HG02610 (cell line): ENCODE measurements around the gene CLIP3.

Experiments
- ATAC-seq: cut with Tn5 transposase; IDR thresholded peaks from one replicate; pipeline ENCODE4 v1.9.1; 2021; ENCODE audit warnings: mild to moderate bottlenecking, moderate library complexity; ENCODE audit not compliant: unreplicated experiment

The CLIP3 gene

DNA sequence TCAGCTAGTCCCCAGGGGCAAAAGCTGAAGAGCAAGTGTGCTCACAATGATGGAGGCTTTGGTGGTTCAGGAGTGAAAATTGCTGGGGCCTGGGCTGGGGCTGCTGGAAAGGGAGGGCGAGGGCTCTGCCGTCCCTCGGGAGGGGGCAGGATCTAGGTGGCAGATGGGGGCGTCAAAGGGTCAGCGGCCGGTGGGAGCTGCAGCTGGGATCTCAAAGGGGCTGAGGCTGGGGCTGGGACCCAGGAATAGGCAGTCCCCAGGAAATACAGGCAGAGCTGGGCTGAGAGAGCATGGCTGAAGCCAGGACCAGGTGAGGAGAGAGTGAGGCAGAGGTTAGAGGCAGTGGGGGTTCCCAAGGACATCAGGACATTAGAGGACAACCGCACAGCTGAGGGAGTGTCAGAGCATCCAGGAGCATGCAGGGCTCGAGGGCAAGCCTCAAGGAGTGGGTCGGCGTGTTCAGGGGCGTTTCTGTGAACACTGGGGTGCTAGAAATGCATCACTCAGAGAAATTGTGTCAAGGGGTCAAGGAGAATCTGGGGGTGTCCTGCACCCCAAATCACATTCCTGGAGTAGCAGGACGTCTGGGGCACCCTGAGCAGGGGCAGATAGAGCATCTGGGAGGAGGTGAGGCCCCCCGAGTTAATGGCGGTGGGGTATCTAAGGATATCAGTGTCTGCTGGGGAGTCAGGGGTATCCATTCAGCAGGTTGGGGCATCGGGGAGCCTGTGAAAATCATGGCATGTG is 22.9 kb downstream of the CLIP3 start:
- no peak for ATAC-seq

DNA sequence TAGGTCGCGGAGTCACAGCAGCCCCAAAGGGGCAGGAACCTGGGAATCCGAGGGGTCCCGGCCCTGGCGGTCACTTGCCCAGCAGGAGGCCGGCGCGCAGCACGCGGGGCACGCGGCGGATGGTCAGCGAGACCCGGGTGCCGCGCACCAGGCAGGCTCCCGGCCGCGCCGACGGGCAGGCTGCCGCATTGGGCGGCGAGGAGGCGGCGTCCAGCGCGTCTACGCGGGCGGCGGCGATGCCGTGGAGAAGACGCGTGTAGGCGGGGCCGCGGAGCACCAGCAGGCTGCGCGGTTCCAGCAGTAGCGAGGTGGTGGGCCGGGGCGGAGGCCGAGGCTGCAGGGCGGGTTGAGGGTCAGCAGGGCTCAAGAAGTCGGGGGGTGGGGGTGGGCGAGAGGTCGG is 23.5 kb downstream of the CLIP3 start:
- no peak for ATAC-seq

DNA sequence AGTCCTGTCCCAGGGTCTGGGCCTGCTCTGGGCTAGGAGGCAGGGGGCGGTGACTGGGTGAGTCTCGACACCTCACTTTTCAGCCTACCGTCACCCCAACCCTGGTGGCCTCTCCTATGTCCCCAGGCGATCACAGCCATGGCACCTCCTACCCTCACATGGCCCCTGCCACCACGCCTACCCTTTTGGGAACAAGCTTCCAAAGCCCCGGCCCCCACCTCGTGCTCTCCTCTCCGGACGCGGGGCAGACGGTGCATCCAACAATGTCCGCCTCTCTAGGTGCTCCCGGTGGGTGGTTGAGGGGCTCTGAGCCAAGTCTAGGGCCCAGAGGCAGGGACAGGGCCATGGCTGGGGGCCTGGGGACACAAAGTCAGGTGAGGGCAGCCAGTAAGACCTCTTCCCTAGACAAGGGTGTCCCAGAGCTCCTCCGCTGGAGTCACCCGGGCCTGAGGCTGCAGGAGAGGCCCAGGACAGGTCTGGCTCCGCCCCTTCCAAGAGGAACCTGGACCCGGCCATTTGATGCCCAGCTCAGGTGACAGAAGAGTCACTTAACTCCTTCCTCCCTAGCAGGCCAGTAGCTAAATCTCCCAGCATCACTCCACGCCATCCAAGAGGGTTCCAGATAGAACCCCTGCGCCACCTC is 24.2 kb downstream of the CLIP3 start, which contains the start of gene SYNE4:
Gene SYNE4 (minus strand): TSS at position 478 of the 643 bp plus-strand sequence. CDS start 132 bp downstream, at position 346.
- ATAC-seq, result no peak

DNA sequence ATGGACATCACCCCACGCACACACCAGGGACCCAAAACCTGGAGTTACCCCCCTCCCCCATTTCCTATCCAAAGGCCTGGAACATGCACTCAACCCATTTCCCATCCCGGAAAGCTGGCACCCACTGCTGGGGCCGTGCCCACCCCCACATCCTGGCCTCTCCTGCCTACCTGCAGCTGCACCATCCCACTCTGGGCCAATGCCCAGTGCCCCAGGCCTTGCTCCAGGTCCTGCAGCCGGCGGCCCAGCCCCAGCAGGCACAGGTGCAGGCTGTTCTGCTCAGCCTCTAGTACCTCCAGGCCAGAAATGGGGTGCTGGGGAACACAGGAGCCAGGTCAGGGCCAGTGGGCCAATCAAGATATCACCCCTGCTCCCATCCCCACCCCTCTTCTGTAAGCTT is 25.7 kb downstream of the CLIP3 start:
- no peak for ATAC-seq

DNA sequence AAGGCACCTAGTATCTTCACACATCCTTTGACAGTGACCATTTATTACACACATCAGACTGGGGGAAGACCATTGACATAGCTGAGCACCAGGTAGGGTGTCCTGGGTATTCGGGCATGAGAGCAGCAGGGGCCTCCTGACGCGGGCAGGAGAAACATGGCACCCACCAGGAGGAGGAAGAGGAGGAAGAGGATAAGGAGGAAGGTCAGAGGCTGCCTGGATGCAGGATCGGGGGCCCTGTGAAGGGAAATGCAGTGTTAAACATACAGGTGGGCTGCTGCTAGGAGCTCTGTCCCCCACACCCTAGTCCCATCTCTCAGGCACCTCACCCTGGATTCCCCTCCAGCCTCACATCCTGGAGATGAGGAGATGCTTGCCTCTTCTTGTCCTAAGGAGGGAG is 29.4 kb downstream of the CLIP3 start:
- no peak for ATAC-seq

DNA sequence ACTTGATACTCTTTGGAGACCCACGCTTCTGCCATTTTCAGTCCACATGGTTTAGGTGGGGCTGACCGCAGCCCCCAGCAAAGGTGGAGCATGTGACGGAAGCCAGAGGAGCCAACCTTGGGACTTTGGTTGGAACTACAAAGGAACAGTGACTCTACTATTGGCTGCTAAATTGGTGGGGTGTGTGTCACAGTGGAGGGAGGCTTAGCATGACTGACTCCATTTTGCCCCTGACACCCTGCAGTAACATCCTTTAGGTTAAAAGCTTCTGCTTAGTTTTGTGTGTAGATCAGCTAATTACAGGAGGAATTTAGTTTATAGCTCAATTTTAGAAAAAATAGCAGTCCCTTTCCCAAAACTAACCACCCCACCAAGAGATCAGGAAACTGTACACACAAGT is 31.1 kb downstream of the CLIP3 start:
- no peak for ATAC-seq

DNA sequence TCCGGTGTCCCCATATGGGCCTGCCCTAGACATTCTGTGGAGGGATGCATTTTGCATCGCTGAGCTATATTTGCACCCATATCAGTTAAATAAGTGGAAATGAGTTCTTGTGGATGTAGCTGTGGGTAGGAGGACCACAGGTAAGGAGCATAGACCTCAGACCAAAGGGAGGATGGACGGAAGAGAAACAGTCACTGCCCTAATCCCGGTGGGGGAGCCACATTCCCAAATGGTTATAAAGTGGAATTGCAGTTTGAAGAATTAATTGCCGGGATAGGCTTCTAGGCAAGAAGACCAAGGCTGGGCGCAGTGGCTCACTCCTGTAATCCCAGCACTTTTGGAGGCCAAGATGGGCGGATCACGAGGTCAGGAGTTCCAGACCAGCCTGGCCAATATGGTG is 35.9 kb downstream of the CLIP3 start:
- ATAC-seq, result no peak

DNA sequence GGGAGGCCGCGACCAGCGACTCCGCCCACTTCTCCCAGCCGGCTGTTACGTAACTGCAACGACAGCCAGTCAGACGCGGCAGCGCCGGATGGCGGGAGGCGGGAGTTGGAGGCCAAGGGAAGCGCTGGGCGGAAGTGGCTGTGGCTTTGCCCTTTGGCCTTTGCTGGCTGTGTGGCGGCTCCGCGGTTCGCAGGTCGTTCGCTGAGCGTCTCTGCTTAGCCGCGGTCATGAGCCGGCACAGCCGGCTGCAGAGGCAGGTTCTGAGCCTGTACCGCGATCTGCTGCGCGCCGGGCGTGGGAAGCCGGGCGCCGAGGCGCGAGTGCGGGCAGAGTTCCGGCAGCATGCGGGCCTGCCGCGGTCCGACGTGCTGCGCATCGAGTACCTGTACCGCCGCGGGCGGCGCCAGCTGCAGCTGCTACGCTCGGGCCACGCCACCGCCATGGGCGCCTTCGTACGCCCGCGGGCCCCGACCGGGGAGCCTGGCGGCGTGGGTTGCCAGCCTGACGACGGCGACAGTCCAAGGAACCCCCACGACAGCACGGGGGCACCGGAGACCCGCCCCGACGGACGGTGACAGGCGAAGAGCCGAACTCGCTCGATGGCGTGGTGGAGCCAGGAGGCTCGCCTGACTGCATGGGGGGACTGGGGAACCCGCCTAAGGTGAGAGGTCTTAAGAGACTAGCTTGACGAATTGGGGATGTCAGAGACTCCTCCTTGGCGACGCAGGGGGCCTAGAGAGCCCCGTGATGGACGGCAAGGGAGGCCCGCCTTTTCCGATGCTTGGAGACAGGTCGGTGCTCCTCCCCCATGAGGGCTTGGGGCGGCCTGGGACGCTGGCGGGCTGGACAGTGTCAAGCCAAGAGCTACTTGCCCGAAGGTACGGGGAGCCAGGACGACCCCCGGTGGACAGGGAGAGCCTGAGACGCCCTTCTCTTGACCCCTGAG is 37.4 kb downstream of the CLIP3 start, which contains the start of gene SDHAF1:
Gene SDHAF1 (plus strand): TSS at position 141 of the 946 bp plus-strand sequence. CDS start 87 bp downstream, at position 228.
- peak; percentile 81 for ATAC-seq

DNA sequence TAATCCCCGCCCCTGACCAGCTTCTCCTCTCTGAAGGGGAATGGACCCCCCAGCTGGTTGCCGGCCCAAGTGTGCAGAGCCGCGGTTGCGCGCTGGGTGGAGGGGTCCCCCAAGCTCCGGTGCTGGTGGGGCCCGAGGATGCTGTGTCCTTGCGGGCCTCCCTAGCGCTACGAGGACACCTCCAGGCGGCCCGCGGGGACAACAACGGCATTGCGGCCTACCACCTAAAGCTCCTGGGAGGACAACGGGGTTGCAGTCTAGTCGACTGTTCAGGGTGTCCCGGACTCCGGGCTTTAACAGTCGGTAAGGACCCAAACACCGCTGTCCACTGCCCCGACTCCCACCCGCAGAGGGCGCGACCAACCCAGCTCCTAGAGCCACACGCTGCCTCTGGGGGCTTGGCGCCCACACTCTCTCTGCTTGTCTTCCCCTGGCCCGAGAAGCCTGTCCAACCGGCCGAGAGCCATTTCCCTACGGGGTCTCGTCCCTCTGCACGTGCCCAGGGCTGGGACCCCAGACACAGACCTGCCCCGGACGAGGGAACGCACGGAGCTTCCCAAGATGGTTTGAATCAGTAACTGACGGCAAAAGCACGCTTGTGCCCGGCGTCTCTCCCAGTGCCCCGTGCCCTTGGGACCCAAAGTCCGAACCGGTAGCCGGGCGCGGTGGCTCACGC is 38.6 kb downstream of the CLIP3 start:
- no peak for ATAC-seq

DNA sequence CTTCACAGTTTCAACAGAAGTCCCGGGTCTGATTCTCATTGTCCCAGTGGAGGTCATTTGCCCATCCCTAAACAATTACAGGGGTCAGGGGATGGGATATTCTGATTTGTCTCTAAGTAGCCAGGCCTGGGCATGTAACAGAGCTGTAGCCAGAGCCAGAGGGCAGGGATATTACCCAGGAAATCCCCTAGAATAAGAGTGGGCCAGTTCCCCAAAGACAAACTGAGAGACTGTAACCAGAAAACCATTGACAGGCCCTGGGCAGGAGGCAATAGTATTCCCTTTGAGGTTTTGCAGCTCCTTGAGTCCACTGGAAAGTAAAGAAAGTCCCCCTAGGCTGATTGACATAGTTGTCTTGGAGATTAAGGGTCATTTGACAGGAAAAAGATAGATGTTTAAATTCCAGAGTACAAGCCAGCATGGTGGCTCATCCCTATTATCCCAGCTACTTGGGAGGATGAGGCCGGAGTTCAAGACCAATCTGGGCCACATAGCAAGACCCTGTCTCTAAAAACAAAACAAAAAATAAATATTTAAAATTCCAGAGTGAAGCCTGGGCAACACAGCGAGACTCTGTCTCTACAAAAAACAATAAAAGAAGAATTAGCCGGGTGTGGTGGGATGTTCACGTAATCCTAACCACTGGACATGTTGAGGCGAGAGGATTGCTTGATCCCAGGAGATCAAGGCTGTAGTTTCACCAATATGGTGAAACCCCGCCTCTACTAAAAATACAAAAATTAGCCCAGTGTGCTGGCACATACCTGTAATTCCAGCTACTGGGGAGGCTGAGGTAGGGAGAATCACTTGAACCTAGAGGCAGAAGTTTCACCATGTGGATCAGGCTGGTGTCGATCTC is 39.5 kb downstream of the CLIP3 start:
- ATAC-seq, result no peak

DNA sequence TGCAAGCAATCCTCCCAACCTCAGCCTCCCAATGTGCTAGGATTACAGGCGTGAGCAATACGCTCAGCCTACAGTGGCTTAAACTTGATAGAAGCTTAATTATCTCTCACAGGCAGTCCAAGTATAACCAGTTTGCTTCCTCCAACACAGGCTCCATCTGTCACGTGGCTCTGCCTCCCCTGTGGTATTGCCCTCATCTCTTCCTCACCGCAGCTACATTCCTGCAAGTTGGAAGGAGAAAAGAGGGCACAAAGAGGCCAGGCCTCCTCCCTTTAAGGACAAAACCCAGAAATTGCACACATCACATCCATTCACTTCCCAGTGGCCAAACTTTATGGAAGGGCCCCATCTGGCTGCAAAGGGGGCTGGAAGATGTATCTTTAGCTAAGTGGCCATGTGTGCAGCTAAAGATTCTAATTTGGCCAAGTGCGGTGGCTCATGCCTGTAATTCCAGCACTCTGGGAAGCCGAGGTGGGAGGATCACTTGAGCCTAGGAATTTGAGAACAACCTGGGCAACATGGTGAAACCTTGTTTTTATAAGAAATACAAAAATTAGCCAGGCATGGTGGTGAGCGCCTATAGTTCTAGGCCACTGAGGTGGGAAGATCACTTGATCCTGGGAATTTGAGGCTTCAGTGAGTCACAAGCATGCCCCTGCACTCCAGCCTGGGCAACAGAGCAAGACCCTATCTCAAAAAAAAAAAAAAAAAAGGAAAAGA is 40.8 kb downstream of the CLIP3 start:
- no peak for ATAC-seq

DNA sequence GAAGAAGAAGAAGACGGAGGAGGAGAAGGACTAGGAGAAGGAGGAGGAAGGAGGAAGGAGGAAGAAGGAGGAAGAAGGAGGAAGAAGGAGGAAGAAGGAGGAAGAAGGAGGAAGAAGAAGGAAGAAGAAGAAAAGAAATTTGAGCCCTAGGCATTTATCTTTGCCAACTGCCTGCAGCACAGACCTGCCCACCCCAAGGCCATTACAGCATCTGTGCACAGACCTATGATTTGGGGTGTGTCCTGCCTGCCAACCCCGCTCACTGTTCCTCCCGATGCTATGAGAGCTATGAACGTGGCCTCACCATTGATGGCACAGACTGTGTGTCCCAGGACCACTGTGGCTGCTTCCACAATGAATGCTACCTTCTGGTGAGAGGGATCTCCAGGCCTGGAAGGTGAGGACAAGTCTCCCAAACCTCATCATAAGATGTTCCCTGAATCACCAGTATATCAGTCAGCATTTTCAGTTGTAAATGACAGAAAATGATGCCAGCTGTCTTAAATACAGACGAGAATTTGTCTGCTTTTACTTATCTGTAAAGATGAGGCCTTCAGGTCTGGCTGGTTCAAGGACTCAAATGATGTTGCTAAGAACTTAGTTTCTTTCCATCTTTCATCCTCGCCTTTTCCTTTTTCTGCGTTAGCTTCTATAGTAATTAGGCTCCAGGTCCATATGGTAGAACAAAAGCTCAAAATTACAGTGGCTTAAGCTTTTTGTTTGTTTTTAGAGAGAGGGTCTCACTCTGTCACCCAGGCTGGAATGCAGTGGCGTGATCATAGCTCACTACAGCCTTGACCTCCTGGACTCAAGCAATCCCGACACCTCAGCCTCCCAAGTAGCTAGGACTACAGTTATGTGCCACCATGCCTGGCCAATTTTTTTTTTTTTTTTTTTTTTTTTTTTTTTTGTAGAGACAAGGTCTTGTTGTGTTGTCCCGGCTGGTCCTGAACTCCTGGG is 41.6 kb downstream of the CLIP3 start:
- ATAC-seq, result no peak

DNA sequence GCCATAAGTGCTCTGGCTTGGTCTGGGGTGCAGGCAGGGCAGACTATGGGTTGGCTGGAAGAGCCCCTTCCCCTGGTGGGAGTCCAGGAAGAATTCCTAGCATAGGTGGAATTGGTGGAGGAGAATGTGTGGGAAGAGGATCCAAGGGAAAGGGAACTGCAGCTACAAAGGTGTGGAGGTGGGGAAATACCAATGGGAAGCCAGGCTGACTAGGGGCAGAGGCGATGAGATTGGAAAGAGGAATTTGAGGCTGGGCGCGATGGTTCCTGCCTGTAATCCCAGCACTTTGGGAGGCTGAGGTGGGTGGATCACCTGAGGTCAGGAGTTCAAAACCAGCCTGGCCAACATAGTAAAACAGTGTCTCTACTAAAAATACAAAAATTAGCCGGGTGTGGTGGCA is 42.5 kb downstream of the CLIP3 start:
- no peak for ATAC-seq

DNA sequence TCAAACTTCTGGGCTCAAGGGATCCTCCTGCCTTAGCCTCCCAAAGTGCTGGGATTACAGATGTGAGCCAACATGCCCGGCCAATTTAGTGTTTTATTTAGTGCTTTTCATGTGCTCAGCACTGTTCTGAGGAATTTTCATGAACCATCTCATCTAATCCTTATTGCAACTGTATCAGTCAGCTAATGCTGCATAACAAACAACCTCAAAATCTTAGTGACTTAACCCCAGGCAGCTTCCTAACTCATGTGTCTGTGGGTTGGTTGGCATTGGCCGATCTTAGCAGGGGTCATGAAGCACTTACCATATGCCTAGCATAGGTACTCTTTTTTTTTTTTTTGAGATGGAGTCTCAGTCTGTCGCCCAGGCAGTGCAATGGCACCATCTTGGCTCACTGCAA is 43.8 kb downstream of the CLIP3 start:
- ATAC-seq, result no peak

DNA sequence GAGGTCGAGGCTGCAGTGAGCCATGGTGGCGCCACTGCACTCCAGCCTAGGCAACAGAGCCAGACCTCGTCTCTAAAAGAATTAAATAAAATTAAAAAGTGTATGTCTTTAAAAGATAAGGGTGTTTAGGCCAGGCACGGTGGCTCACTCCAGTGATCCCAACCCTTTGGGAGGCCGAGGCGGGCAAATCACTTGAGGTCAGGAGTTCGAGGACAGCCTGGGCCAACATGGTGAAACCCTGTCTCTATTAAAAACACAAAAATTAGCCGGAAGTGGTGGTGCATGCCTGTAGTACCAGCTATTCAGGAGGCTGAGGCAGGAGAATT is 45.1 kb downstream of the CLIP3 start:
- ATAC-seq, result no peak

DNA sequence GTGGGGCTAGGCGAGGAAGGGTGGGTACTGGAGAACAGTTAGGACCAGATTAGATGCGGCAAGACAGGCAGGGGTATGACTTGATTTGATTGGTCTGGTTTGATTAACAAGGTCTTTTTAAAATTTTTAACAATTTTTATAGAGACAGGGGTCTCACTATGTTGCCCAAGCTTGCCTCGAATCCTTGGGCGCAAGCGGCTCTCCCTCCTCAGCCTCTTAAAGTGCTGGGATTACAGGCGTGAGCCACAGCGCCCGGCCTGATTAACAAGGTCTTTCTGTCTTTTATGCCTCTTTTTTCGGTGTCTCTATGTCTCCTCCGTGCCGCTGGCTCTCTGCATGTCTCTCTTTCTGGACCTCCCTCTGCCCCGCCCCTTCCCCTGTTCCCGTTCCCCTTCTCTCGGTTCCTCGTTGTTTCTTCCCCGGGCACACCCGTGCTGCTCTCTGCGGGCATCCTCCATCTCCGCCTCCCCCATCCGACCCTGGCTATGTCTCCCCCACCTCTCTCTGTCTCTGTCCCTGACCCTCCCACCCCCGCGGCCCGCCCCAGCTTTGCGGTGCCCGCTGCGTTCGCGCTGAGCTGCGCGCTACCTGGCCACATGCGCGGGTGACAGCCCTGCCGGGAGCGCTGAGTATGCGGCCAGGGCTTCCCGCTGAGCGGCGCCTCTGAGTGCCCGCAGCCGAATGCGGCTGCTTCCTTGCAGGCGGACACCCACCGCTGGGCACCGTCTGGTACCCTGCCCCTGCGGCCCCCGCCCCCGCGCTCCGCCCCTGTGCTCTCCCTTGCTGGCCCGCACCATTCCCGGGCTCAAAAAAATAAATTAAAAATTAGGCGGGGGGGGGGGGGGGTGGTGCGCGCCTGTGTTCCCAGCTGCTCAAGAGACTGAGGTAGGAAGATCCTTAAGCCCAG is 45.8 kb downstream of the CLIP3 start:
- no peak for ATAC-seq

DNA sequence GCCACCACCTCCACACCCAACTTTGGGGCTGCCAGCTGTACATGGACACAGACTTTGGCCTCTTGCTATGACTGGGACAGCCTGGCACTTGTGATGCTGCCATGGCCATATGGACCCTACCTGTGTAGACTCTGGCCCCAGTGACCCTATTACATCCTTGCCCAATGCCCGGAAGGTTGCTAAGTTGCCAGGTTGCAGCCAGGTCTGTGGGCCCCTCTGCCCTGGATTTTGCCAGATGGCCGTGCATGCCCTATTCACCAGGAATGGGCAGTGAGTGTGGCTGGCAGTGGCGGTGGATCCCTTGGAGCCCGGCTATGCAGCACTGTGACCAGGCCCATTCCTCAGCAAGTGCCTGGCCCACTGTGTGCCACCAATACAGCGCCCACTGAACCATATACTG is 46.6 kb downstream of the CLIP3 start:
- no peak for ATAC-seq
